Hematopoietic multipotent progenitor cell treated with erythropoietin and hydrocortisone succinate and interleukin-3 and kit ligand, for 17 days (in vitro differentiated cells): ENCODE measurements around the gene ZNF396.

Experiments used
- DNase-seq: peaks from one replicate; pipeline ENCODE4 v3.0.0-alpha.2; 2015; ENCODE audit warnings: low spot score

The ZNF396 gene

DNA sequence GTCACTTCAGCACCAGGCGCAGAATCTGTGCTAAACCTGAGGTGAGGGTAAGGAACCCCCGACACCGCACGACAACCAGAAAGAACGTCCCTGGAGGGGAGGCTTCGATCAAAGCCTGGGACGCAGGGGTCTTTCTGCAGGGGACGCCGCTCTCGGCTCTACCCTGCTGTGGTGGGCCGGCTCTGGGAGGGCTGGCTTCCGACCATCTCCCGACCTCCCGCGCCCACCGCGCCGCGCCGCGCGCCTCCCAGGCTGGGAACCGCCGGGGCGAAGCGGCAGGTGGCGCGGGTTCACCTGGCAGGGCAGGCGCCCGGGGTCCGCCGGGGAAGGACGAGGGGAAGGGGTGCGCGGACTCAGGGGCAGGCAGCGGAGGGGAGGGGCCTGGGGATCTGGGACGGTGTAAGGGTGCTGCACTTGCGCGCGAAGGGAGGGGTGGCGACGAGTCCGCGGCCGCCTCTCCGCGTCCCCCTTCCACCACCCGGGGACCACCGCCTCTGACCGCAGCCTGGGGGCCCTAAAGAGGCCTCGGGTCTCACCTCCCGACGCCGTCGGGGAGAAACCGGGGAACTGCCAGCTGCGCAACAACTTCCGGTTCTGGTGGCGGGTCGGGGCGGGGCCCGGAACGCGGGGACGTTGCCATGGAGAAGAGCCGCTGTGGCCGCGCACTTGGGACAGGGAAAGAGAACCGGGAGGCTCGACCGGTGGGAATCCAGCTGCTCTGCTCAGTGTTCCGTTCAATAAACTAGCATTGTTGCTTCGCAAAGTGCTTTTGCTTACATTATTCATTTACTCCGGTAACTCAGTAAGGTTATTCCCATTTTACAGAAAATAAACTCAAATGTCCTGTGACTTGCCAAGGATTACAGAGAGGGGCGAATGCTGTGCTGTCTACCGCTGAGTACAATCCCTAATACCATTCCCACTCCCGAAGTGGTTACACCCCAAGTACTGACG, at the start of gene ZNF396:
ZNF396 (minus strand) TSS at position 596 of the 954 bp plus-strand sequence. CDS start 3,045 bp downstream, outside the sequence.
- DNase-seq = peak; percentile 53

- DNase-seq = no peak
Observed at GRCh38 chr18:35426786-35427185, 49.6 kb upstream of the ZNF396 start.

GRCh38 chr18:35424356-35424755, 47.2 kb upstream of the ZNF396 start:
- DNase-seq = no peak

- no peak for DNase-seq
Observed at GRCh38 chr18:35422237-35422636, 45.1 kb upstream of the ZNF396 start.

- no peak for DNase-seq
Observed at GRCh38 chr18:35418610-35419009, 41.5 kb upstream of the ZNF396 start.

DNA sequence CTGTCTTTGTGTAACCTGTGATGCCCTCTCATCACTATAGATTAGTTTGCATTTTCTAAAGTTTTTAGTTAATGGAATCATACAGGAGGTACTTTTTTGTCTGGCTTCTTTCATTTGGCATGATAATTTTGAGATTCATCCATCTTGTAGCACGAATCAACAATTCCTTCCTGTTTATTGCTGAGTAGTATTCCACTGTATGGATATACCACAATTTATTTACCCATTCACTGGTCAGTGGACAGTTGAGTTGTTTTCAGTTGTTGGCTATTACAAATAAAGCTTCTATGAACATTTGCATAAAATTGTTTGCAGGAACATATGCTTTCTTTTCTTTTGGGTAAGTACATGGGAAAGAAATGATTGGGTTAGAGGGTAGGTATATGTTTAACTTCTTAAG, 40.1 kb upstream of the ZNF396 start:
- DNase-seq = no peak

GRCh38 chr18:35415511-35416073, 38.5 kb upstream of the ZNF396 start:
- no peak for DNase-seq

DNA sequence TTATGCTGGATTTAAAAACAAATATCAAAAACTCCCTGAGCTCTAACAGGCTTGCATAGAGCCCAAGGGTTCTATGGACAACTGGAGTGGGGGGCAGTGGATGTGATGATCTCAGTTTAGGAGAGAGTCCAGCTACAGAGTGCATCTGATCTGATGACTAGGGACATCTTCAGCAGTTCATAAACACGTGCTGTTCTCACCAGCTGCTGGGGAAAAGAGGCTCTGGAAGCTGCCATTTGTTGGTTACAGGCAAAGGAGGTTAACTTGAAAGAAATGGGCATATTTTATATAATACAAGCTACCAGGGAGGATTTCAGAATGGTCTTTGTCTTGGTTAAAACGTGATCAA, 36.0 kb upstream of the ZNF396 start:
- DNase-seq = no peak

DNA sequence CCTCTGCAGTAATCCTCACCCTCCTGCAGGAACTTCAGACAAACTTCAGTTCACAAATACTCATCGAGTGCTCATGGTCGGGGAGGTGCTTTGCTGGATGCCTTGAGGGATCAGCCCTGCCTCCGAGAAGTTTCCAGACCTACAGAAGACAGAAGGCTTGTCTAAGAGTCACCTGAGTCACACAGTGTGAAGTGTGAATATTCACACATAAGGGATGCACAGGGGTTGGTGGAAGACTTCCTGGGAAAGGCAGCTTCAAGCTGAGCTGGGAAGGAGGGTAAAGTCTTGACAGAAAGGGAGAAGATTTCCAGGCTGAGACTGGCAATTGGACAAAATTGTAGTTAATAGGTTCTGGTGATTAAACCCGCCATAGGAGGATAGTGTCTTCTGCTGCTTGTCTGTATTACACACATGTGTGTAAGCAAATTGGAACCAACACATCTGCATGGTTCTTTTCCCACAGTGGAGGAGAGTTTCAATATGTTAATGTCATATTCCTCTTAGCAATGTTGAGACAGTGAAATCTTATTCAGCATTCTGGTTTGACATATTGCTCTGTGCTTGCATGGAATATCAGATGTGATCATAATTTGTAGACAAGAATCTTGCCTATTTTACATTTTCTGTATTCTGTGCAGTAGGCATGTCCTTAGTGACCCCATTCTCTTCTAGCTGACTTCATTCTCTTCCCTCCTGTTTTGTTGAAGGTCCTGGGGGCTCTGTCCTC, 34.7 kb upstream of the ZNF396 start:
- no peak for DNase-seq

- DNase-seq = no peak
Observed at GRCh38 chr18:35410561-35410960, 33.4 kb upstream of the ZNF396 start.

GRCh38 chr18:35409911-35410310, 32.8 kb upstream of the ZNF396 start:
- no peak for DNase-seq

- no peak for DNase-seq
Observed at GRCh38 chr18:35408843-35409261, 31.7 kb upstream of the ZNF396 start.

- peak; percentile 81 for DNase-seq
Observed at GRCh38 chr18:35407871-35408481, 30.8 kb upstream of the ZNF396 start.

DNA sequence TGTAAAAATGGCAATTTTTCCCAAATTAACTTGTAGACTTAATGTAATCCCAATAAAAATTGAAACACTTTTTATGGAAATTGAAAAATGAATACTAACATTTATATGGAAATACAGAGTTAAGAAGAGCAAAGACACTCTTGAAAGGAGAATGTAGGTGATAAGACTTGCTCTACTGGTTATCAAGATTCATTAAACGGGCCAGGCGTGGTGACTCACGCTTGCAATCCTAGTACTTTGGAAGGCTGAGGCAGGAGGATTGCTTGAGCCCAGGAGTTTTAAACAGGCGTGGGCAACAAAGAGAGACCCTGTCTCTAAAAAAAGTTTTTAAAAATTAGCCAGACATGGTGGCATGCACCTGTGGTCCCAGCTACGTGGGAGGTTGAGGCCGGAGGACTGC, 29.5 kb upstream of the ZNF396 start:
- DNase-seq = peak; percentile 12

DNA sequence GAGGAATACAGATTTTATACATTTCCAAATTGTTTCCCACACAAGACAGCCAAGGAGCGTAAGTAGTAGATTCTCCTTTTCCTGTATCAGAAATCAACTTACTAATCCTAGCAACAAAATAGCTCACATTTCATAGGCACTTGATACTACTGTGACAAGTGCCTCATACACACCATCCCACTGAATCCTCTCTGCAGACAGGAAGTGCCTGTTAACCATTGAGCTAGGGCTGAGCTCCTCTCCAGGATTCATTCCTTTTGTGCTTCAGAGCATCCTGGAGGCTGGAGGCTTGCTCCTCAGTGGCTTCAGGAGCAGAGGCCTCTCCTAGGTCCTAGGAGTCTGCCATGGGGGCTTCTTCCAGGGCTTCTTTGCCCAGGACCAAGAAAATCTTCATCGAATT, 20.8 kb upstream of the ZNF396 start:
- no peak for DNase-seq

DNA sequence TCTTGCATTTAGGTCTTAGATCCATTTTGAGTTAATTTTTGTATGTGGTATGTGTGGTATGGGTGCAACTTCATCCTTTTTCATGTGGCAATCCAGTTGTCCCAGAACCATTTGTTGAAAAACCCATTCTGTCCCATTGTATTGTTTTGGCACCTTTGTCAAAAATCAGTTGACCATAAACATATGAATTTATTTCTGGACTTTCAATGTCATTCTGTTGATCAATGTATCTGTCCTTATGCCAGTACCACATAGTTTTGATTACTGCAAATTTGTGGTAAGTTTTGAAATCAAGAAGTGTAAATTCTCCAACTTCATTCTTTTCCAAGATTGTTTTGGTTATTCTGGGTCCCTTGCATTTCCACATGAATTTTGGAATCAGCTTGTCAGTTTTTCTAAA, 16.6 kb upstream of the ZNF396 start:
- no peak for DNase-seq

- no peak for DNase-seq
Observed at GRCh38 chr18:35392375-35392774, 15.2 kb upstream of the ZNF396 start.

- DNase-seq = no peak
Observed at GRCh38 chr18:35390951-35391700, 14.0 kb upstream of the ZNF396 start.

DNA sequence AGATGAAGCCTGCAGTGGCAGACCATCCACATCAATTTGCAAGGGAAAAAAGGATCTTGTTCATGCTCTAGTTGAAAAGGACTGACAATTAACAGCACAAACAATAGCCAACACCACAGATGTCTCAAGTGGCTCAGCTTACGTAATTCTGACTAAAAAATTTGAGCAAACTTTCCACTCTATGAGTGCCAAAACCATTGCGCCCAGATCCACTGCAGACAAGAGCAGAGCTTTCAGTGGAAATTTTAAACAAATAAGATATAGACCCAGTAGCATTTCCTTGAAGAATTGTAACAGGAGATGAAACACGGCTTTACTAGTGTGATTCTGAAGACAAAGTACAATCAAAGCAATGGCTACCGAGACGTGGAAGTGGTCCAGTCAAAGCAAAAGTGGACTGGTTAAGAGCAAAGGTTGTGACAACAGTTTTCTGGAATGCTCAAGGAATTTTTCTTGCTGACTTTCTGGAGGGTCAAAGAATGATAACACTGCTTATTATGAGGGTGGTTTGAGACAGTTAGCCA, 12.0 kb upstream of the ZNF396 start:
- no peak for DNase-seq

DNA sequence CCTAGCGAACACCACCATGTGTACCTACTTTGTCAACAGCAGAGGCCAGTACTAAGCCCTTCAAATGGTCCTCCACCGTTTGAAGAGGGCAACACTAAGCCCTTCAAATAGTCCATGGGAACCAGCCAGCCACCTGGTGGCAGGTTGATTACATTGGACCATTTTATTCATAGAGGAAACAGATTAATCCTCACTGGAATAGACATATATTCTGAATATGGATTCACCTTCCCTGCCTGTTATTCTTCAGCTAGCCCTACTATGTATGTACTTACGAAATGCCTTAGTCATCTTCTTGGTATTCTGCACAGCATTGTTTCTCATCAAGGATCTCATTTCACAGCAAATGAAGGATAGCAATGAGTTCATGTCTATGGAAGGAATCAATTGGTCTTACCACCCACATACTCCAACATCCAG, 10.0 kb upstream of the ZNF396 start:
- DNase-seq = peak; percentile 40

- peak; percentile 84 for DNase-seq
Observed at GRCh38 chr18:35386600-35387100, 9.5 kb upstream of the ZNF396 start.
